SKM-1 (cell line): Measurements from ENCODE around the gene LAMTOR5.
"Not testable (repeated sequence)": the region's sequence is repeated elsewhere in the genome, so short reads cannot be mapped to it uniquely, and the experiment has no call there.

Experiments
- DNase-seq: peaks from one replicate; lab custom pipeline; 2025; ENCODE audit not compliant: unreplicated experiment; lab: John Stamatoyannopoulos, UW

The LAMTOR5 gene

DNA sequence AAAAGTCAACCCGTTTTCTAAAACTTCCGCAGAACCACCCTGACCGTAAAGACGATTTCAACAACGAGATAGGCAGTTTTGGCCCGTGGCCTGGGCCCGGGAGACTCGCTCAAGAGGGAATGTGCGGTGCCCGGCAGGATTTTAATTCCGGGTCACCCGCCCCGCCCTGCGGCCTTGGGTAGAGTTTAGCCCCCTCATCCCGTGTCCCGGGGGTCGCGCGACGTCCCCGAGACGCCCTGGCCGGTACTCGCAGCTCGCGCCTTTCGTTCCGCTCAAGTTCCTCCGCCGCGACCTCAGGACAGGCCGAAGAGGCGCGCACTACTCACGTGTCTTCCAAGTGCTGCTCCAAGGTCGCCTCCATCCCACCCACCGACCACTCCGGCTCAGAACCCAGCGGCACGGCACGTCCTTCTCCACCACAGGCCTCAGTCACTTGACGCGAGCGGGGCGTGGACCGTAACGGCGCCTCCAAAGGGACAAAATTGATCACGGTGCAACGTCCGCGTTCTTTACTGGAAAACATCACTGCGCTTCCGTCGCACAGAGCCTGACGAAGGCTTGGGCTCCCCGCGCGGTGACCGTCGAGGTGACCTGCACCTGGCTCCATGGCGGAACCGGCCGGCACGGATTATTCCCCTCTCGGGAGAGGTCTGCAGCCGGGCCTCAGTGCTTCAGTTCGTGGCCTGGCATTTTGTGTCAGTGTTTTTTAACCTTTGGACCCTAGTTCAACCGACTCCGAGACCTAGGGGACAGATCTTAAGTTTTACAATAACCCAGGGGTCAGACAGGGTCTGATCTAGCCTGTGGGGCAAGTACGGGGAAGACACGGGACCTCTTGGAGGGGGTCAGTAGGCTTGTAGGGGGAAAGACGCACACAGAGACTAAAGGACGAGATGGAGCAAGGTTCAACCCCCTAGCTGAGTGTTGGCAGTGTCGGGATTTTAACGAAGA, at the start of gene LAMTOR5:
Gene LAMTOR5 (minus strand): TSS at position 435 of the 951 bp plus-strand sequence. CDS start 74 bp downstream, at position 361.
- DNase-seq, result peak; percentile 79

DNA sequence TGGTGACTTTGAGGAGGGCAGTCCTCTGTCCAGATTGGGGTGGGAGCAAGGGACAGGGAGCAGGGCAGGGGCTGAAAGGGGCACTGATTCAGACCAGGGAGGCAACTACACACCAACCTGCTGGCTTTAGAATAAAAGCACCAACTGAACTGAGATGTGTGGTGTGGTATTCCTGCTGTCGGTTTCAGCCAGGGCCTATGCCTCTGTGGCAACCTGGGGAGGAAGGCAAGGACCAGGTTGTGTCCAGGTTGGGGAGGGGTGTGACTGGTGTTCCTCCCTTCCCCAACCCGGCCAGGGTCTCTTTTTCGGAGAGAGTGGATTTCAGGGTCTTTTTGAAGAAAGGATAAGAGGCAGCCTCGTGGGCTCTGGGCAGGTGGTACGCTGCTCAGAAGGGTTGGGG, 49.7 kb upstream of the LAMTOR5 start:
- no peak for DNase-seq

- DNase-seq, result no peak
Measured at GRCh38 chr1:110455151-110455550, 47.7 kb upstream of the LAMTOR5 start.

GRCh38 chr1:110454328-110454727, 46.8 kb upstream of the LAMTOR5 start:
- no peak for DNase-seq

DNA sequence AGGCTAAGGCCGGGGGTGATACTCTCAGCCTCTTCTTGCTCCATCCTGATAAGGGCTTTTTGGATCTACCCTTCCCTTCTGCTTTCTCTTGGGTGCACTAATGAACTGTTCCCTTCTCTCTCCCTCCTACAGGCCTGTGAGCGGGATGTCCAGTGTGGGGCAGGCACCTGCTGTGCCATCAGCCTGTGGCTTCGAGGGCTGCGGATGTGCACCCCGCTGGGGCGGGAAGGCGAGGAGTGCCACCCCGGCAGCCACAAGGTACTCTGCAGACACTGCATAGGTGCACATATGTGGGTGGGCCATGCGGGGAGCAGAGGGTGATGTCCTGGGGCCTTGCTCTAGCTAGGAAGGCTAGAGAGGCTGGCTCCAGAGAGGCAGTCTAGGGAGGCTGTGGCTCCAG, 46.3 kb upstream of the LAMTOR5 start:
- DNase-seq, result no peak

DNA sequence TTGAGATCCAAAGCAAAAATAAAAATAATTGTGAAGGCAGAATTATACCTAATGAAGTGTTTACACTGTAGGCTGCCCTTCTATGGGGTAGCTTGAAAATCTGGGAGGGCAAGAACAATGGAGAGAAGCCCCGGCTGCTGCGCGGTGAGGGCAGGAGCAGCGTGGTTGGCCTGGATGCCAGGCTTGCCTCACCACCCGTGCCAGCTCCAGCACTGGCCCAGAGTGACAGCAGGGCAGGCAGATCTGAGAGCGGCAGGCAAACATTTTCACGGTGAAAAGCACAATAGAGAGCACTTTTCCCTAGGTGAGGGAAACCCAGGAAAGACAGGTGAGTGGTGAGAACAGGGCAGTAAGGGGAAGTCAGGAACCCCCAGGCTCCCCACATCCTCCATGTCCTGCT, 44.8 kb upstream of the LAMTOR5 start:
- no peak for DNase-seq

GRCh38 chr1:110450929-110451328, 43.4 kb upstream of the LAMTOR5 start, which contains the start of gene PROK1:
PROK1 (plus strand) TSS chr1:110451149; CDS start chr1:110451217, 68 bp downstream.
- DNase-seq, result no peak

DNA sequence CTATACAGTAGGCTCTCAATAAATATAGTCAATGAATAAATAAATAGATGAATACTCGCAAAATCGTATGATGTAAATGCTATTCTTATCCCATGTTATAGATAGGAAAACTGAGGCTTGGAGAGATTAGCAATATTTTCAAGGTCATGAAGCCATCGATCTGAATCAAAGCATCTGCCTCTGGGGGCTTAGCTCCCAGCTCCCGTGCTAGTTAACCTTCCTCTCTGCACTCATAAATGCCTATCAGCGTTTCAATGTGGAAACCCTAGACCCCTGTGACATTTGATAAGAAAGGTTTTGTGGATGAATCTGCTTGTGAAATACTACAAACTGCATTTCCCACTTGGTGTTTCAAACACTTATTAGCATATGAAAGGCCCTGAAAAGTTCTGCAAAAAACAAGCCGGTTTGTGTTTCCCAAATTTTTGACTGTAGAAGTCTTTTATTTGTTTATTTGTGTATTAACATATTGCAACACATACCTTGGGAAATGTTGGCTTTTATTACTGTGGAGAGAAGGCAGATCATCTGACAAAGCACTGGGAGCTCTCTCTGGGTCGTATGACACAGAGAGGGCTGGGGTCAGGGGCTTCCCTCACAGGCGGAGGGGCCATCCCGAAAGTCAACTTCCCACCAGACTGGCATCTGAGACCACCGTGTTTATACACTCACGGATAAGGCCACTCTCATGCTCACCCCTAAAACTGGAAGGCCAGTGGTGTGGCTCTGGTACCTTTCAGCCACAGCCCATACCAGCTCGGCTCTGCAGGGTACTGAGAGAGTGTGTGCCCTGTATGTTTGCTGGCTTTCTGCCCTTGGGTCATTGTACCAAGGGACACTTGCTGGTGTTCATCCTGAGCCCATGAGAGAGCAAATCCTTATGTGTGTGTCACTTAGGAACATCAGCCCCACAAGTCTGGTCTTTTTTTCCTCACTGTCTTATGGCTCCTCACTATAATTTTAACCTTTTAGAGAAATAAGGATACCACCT, 42.5 kb upstream of the LAMTOR5 start:
- DNase-seq, result no peak

- no peak for DNase-seq
Measured at GRCh38 chr1:110444561-110444960, 37.1 kb upstream of the LAMTOR5 start.

DNA sequence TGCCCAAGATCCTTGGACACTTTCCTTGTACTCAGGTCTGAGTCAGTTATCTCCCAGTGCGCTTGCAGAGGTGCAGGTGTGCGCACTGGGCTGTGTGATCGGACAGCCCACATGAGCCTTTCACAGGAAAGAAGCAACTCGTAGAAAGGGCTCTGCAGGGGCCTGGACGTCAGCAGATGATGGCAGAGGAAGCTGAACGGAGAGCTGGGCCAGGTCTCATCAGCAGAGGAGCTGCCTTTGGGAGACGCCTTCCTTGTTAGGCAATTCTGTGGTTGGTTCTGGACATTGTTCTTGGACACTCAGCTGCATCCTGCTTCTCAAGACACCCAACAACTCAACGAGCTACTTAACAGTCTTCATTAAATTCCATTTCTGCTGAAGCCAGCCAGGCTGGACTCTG, 36.0 kb upstream of the LAMTOR5 start:
- DNase-seq, result no peak

DNA sequence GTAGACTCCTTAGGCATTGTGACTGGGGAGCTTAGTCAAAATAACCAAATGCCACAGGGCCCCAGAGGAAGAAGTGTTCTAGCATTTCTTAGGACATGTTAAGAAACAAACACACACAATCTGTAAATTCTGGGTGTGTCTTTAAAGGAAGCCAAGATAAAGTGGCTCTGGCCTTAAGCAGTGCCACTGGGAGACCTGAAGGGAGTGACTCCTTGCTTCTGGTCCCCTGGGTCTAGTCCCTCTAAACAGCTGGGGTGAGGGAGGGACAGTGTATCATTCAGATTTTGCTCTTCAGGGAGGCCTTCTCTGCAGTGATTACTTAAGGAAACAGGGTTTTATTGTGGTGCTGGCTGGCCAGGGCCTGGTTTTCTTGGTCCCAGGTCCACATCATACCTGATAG, 34.4 kb upstream of the LAMTOR5 start:
- no peak for DNase-seq

GRCh38 chr1:110440877-110441276, 33.4 kb upstream of the LAMTOR5 start:
- DNase-seq, result no peak

DNA sequence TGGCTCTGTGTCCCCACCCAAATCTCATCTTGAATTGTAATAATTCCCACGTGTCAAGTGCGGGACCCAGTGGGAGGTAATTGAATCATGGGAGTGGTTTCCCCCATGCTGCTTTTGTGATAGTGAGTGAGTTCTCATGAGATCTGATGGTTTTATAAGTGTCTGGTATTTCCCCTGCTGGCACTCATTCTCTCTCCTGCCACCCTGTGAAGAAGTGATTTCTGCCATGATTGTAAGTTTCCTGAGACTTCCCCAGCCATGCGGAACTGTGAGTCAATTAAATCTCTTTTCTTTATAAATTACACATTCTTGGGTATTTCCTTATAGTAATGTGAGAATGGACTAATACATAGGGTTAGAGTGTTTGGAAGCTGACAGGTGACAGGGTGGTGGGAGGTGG, 32.4 kb upstream of the LAMTOR5 start:
- not testable (repeated sequence) for DNase-seq

GRCh38 chr1:110438893-110439292, 31.4 kb upstream of the LAMTOR5 start:
- no peak for DNase-seq

DNA sequence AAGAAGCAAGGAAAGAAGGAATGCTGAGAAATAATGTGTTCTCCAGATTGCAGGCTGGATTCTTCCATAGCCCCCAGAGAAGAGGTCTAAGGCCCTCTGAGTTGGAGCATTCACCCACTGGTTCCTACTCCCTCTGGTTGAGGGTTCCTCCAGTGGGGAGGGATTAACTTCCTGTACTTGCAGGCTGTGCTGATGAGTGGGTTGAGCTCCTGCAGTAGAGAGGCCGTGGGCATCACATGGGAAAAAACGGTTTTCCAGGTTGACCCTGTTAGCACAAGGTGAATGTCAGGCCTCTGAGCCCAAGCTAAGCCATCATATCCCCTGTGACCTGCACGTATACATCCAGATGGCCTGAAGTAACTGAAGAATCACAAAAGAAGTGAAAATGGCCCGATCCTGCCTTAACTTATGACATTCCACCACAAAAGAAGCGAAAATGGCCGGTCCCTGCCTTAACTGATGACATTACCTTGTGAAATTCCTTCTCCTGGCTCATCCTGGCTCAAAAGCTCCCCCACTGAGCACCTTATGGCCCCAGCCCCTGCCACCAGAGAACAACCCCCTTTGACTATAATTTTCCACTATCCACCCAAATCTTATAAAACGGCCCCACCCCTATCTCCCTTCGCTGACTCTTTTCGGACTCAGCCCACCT, 30.3 kb upstream of the LAMTOR5 start:
- not testable (repeated sequence) for DNase-seq

DNA sequence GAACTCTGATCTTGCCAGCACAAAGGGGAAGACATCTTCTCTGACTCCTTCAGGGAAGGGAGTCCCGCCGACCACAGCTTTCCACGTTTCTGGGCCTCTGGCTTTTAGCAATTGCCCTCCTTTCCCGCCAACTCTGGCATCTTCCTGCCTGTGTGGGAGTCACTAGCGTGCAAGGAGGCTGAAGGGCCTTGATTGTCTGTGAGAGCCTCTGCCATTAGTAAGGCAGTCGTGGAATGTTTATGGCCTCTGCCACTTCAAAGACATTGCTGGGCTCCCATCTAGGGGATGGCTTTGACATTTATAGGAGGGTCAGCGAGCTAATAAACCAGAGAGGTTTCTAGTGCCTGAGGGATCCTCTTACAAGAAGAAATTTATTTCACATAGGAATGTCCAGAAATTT, 29.1 kb upstream of the LAMTOR5 start:
- DNase-seq, result no peak

DNA sequence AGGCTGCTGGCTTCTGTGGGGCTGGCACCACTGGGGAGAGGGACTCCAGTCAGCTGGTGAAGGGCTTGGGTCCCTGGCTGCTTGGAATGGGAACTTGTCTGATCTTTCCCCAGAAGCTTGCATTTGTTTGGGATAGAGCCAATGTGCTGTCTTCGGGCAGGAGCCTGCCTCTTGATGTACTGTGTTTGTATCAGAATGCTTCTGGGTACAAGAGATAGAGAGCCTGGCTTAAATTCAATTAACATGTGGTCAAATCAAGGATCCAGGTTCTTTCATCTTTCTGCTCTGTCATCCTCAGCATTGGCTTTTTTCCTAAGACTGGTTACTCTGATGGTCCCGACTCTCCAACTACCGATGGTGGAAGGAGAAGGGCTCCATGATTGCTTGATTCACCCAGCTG, 27.5 kb upstream of the LAMTOR5 start:
- DNase-seq, result no peak

- peak; percentile 51 for DNase-seq
Measured at GRCh38 chr1:110433803-110434202, 26.3 kb upstream of the LAMTOR5 start.

DNA sequence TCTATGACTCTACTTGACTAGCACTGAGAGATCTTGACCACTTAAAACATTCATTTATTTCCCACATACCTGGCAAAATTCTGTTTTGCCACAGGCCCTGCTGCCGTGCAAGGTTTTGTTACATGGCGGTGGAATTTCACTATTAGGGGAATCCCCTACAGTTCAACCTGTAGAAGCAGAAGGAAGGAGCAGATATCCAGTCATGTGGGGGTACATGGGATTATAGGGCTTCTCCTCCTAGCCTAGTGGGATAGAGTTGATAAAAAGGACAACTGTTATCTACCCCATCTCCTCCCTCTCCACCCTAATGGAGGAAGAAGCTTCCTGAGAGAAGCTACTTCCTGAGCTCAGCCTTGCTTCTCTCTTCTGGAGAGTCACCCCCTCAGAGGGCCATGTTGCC, 25.7 kb upstream of the LAMTOR5 start:
- no peak for DNase-seq

DNA sequence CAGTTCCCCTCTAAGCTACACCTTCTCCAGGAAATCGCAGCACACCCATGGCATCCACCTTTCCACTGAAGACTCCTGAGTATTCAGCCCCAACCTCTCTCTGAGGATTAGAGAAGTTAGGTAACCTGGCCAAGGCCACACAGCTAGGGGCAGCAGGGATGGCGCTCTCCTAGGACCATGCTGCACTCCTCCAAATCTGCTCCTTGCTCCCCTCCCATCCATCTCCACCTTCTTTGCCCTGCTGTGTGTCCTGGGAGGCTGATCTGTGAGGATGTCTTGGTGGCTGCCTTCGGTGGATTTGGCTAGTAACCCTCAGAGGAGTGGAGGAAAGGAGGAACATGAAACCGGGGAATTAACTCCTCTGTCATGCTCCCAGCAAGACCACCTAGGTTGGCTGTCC, 23.4 kb upstream of the LAMTOR5 start:
- DNase-seq, result no peak

GRCh38 chr1:110430366-110430765, 22.9 kb upstream of the LAMTOR5 start:
- DNase-seq, result peak; percentile 59
